ENCODE data around the gene IFRD2. TPM values are rescaled to one million over a fixed set of nuclear protein-coding genes. Genes with fewer than 3 reads are reported as not detected.

Gene IFRD2
- total and polyA plus RNA-seq, 2 of the 13 experiments (the other 11 are each of a cell fraction or from before 2014, with no cell fraction given), result 32.8 to 96.1 TPM

GRCh38 chr3:50319894-50320625 lies 27.8 kb upstream of the IFRD2 start (continued):
- TF ChIP-seq KDM5A (IDR thresholded peaks at IDR 0.05; ENCODE audit: borderline replicate concordance, low read length) (no peak), BCLAF1 (IDR thresholded peaks at IDR 0.05) (no peak), CREM (IDR thresholded peaks at IDR 0.05) (no peak), CREM (CRISPR knock-in tag; IDR thresholded peaks at IDR 0.05) (no peak), ZUFSP (CRISPR knock-in tag; IDR thresholded peaks at IDR 0.05; ENCODE audit: borderline replicate concordance) (no peak), FOXO4 (CRISPR knock-in tag; conservative IDR thresholded peaks at IDR 0.05) (0 out of 2 replicates have a peak, but pooled peaks have one; percentile 62), KDM3A (CRISPR knock-in tag; IDR thresholded peaks at IDR 0.05; ENCODE audit: low read depth) (no peak), PBX3 (CRISPR knock-in tag; IDR thresholded peaks at IDR 0.05; ENCODE audit: borderline replicate concordance) (no peak), ZNF737 (CRISPR knock-in tag; IDR thresholded peaks at IDR 0.05; ENCODE audit: borderline replicate concordance) (0 out of 2 replicates have a peak, but pooled peaks have one; percentile 35), ZNF674 (CRISPR knock-in tag; IDR thresholded peaks at IDR 0.05; ENCODE audit: low read depth) (no peak), PAXIP1 (CRISPR knock-in tag; conservative IDR thresholded peaks at IDR 0.05) (no peak), KLF15 (CRISPR knock-in tag; IDR thresholded peaks at IDR 0.05; ENCODE audit: borderline replicate concordance) (no peak)

All from HepG2 (cell line).